ENCODE results near the gene EEF1A2.

DNA sequence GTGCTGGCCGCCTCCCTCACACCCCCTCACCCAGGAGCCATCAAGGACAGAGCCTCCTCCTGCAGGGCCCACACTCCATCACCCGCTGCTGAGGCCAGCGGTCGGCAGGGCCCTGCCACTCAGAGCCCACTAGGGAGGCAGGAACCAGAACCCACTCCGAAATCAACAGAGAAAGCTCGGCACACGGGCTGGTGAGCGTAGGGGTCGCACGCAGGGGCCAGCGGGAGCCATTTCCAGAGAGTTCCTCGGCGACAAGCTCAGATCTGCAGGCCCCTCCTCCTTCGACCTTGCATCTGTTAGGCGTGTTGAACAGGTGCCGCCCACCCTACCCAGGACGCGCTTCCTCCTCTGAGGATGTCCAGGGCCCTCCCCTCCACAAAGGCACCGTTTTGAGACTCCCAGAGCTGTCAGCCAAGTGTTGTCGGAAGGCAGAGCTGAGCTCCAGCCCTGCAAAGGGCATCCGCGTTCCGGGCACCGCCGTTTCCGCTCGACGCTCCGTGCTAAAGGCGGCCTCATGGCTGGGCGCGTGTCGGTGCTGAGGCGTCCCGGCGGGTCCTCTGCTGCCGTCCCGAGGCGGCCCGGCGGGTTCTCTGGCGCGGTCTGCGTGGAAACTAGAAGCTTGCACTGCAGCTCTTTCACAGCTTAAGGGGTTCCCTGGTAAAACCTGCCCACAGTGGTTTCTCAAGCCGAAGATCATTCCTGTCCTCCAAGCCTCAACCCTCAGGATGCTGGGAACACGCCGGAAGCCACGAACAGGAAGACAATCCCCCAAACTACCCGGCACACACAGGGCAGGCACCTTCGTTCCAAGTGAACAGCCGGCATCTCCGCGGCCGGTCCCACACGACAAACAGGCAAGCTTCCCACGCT, 33.3 kb downstream of the EEF1A2 start:
- TF ChIP-seq POLR2A (IDR thresholded peaks at IDR 0.05; ENCODE audit: low read depth, low read length) (no peak), CTCF (IDR thresholded peaks at IDR 0.05; ENCODE audit: extremely low read depth in 1 of 2, insufficient read depth in 1 of 2, low read depth in 1 of 2, low read length in 2 of 2) (no peak), JUN (IDR thresholded peaks at IDR 0.05; ENCODE audit: borderline replicate concordance, insufficient read depth, insufficient read length, low read depth) (no peak), EZH2 (IDR thresholded peaks at IDR 0.05; ENCODE audit: borderline replicate concordance, low read depth, low read length, severe bottlenecking) (no peak), FOS (IDR thresholded peaks at IDR 0.05; ENCODE audit: borderline replicate concordance, insufficient read depth, low read length) (no peak), MYC (IDR thresholded peaks at IDR 0.05; ENCODE audit: low read depth, low read length) (no peak), POLR2AphosphoS5 (IDR thresholded peaks at IDR 0.05; ENCODE audit: insufficient read depth, low read depth, low read length) (no peak), MAX (IDR thresholded peaks at IDR 0.05; ENCODE audit: insufficient read depth, insufficient read length) (no peak), GATA2 (IDR thresholded peaks at IDR 0.05; ENCODE audit: insufficient read depth, insufficient read length, low read depth, low read length) (no peak)

Data from endothelial cell of umbilical vein (primary cell).